Mesenchymal stem cell (in vitro differentiated cells and primary cell): ENCODE results near the gene RAD51B.

Experiments used
- DNase-seq: peaks from one replicate; pipeline ENCODE4 v3.0.0-alpha.2; 2013
- H2AFZ ChIP-seq: one replicate; pipeline ENCODE4 v1.6.1; 2013; ENCODE audit warnings: low read depth, mild to moderate bottlenecking, control low read depth, inconsistent platforms, low read length, moderate library complexity
- H2AK5ac ChIP-seq: 2 replicates; pipeline ENCODE4 v1.6.1; 2013; ENCODE audit warnings: low read length, moderate library complexity, mild to moderate bottlenecking, inconsistent platforms; ENCODE audit not compliant: severe bottlenecking
- H2BK120ac ChIP-seq: one replicate; pipeline ENCODE4 v1.6.1; 2013; ENCODE audit warnings: low read depth, mild to moderate bottlenecking, inconsistent platforms, low read length, moderate library complexity
- H2BK12ac ChIP-seq, 2 experiments: one replicate each; pipeline ENCODE4 v1.6.1; 2013; ENCODE audit warnings: inconsistent platforms in 2 of 2, low read length in 2 of 2, mild to moderate bottlenecking in 2 of 2, moderate library complexity in 2 of 2, control low read depth in 1 of 2
- H2BK15ac ChIP-seq: one replicate; pipeline ENCODE4 v1.6.1; 2013; ENCODE audit warnings: mild to moderate bottlenecking, low read depth, inconsistent platforms; ENCODE audit not compliant: poor library complexity, severe bottlenecking
- H2BK5ac ChIP-seq: 2 replicates; pipeline ENCODE4 v1.6.1; 2013; ENCODE audit warnings: low read depth, mild to moderate bottlenecking, low read length, control low read depth, inconsistent platforms; ENCODE audit not compliant: poor library complexity, severe bottlenecking
- H3K14ac ChIP-seq, 2 experiments: one replicate each; pipeline ENCODE4 v1.6.1; 2013; ENCODE audit warnings: inconsistent platforms in 2 of 2, low read length in 2 of 2, control low read depth in 1 of 2, mild to moderate bottlenecking in 1 of 2, moderate library complexity in 1 of 2
- H3K18ac ChIP-seq, 2 experiments: one replicate each; pipeline ENCODE4 v1.6.1; 2013; ENCODE audit warnings: inconsistent platforms in 2 of 2, low read length in 2 of 2, control low read depth in 1 of 2, low read depth in 1 of 2, mild to moderate bottlenecking in 1 of 2
- H3K23ac ChIP-seq, 2 experiments: one replicate each; pipeline ENCODE4 v1.6.1; 2013; ENCODE audit warnings: inconsistent platforms in 2 of 2, low read length in 2 of 2, mild to moderate bottlenecking in 2 of 2, moderate library complexity in 2 of 2, control low read depth in 1 of 2
- H3K27ac ChIP-seq: 2 replicates; pipeline ENCODE4 v1.5.1; 2013; ENCODE audit warnings: mild to moderate bottlenecking, moderate library complexity, low read length, control low read depth, inconsistent platforms; ENCODE audit not compliant: poor library complexity, severe bottlenecking
- H3K27me3 ChIP-seq, 2 experiments: 2 replicates each; pipeline versions ENCODE4 v1.6.1 to v1.7.0; 2013; ENCODE audit warnings: low read length in 2 of 2, mild to moderate bottlenecking in 2 of 2, moderate library complexity in 2 of 2, control low read depth in 1 of 2, inconsistent platforms in 1 of 2; ENCODE audit not compliant: control insufficient read depth in 1 of 2, insufficient read depth in 1 of 2
- H3K36me3 ChIP-seq, 2 experiments: 2 replicates each; pipeline versions ENCODE4 v1.6.1 to v1.7.0; 2013; ENCODE audit warnings: low read length in 2 of 2, control low read depth in 1 of 2, inconsistent platforms in 1 of 2, low read depth in 1 of 2, mild to moderate bottlenecking in 1 of 2; ENCODE audit not compliant: insufficient read depth in 2 of 2, control insufficient read depth in 1 of 2
- H3K4ac ChIP-seq, 2 experiments: one replicate each; pipeline ENCODE4 v1.6.1; 2013; ENCODE audit warnings: inconsistent platforms in 2 of 2, low read length in 2 of 2, mild to moderate bottlenecking in 2 of 2, moderate library complexity in 2 of 2, control low read depth in 1 of 2, low read depth in 1 of 2
- H3K4me1 ChIP-seq: 2 replicates; pipeline ENCODE4 v1.6.1; 2013; ENCODE audit warnings: low read depth, low read length, control low read depth; ENCODE audit not compliant: control insufficient read depth, insufficient read depth
- H3K4me2 ChIP-seq: 2 replicates; pipeline ENCODE4 v1.6.1; 2013; ENCODE audit warnings: low read length, mild to moderate bottlenecking, inconsistent platforms; ENCODE audit not compliant: poor library complexity, severe bottlenecking
- H3K4me3 ChIP-seq, 2 experiments: 2 replicates each; pipeline versions ENCODE4 v1.5.1 to v1.7.0; 2013; ENCODE audit warnings: low read length in 2 of 2, mild to moderate bottlenecking in 2 of 2, control low read depth in 1 of 2, low read depth in 1 of 2; ENCODE audit not compliant: insufficient read depth in 1 of 2
- H3K79me1 ChIP-seq: replicated peaks from 2 replicates; pipeline ENCODE4 v1.6.1; 2013; ENCODE audit warnings: mild to moderate bottlenecking, control low read depth, low read length, inconsistent platforms; ENCODE audit not compliant: poor library complexity, severe bottlenecking
- H3K9ac ChIP-seq: 2 replicates; pipeline ENCODE4 v1.7.0; 2013; ENCODE audit warnings: mild to moderate bottlenecking, low read length, moderate library complexity
- H3K9me3 ChIP-seq: 2 replicates; pipeline ENCODE4 v1.7.0; 2013; ENCODE audit warnings: mild to moderate bottlenecking, low read length; ENCODE audit not compliant: control insufficient read depth
- H4K8ac ChIP-seq: one replicate; pipeline ENCODE4 v1.6.1; 2013; ENCODE audit warnings: inconsistent platforms, mild to moderate bottlenecking, low read length, moderate library complexity
- H4K91ac ChIP-seq: one replicate; pipeline ENCODE4 v1.6.1; 2013; ENCODE audit warnings: mild to moderate bottlenecking, low read length, inconsistent platforms
- WGBS: methylation state at CpG from one replicate; pipeline ENCODE4 v1.1.7; 2013; ENCODE audit warnings: mixed read lengths; 5-methylcytosine and 5-hydroxymethylcytosine counted together

RAD51B gene

GRCh38 chr14:68172627-68173026 is 353.0 kb downstream of the RAD51B start:
- Histone ChIP-seq H3K4me3 (no peak overlapping the region), H3K9me3 (no peaks in the 10 kb centered on the region), H3K4me1 (peaks cover 3% of the 10 kb centered on the region), H3K4ac (no peak overlapping the region), H3K9ac (no peak overlapping the region), H3K27ac (peak overlapping the region; percentile 95), H3K36me3 (no peaks in the 10 kb centered on the region), H4K8ac (no peak overlapping the region), H3K4me2 (no peak overlapping the region), H2BK15ac (no peak overlapping the region), H3K27me3 (no peaks in the 10 kb centered on the region), H2BK12ac (no peak overlapping the region), H3K14ac (no peak overlapping the region), H3K18ac (no peak overlapping the region), H3K79me1 (no peaks in the 10 kb centered on the region), H4K91ac (no peak overlapping the region), H2BK5ac (no peak overlapping the region), H3K23ac (no peak overlapping the region), H2AFZ (no peak overlapping the region), H2AK5ac (no peak overlapping the region), H2BK120ac (no peak overlapping the region)
- no peak for DNase-seq
- WGBS, result no CpG with 5 or more reads among the region's 1 CpG

DNA sequence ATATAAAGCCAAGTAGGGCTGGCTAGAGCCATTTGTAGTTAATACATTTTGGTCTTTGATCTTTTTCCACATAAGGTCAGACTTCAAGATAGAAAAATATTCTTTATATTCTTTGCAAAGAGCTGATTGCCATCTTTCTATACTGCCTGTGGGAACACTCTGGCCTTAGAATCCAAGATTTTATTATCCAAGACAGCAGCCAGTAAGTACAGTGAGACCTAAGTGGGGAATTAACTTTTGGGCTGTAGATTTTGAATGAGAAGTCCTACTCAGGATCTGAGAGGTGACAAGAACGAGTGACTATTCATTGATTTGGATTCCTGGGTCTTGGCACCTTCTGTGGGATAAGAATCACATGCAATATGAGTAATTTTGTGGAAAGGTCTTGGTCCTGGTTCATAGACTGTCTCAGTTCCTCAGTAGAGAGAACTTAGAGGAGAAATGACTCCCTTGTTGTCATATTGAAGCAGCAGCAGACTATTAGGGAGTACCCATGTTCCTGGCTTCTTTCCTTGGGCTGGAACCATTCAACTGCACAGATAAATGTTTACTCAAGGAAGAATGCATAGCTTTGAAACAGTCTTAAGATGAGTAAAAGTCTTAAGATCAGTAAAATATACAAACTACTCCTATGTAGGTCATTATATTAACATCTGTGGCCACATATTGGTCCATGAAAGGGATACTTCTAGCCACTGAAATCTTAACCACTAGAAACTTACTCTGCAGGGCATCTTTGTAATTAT is 353.8 kb downstream of the RAD51B start:
- no peak overlapping the region for H3K23ac ChIP-seq
- no peak overlapping the region for H2BK120ac ChIP-seq
- no peak overlapping the region for H2BK15ac ChIP-seq
- H3K27ac ChIP-seq, result peak overlapping the region; percentile 95
- H3K4me3 ChIP-seq, result no peak overlapping the region
- peaks cover 3% of the 10 kb centered on the region for H3K4me1 ChIP-seq
- H2BK12ac ChIP-seq, result peak overlapping the region in 1 of 2 experiments; percentile 86
- H2AFZ ChIP-seq, result no peak overlapping the region
- H4K91ac ChIP-seq, result no peak overlapping the region
- WGBS, result 91% methylated on average over 1 of the region's 1 CpG
- H2AK5ac ChIP-seq, result peak overlapping the region; percentile 68
- H3K4me2 ChIP-seq, result no peak overlapping the region
- H3K4ac ChIP-seq, result no peak overlapping the region
- H3K27me3 ChIP-seq, result no peaks in the 10 kb centered on the region
- peak overlapping the region in 1 of 2 experiments; percentile 9 for H3K18ac ChIP-seq
- peak; percentile 60 for DNase-seq
- H3K36me3 ChIP-seq, result no peaks in the 10 kb centered on the region
- H3K79me1 ChIP-seq, result no peaks in the 10 kb centered on the region
- H3K9me3 ChIP-seq, result no peaks in the 10 kb centered on the region
- peak overlapping the region; percentile 24 for H2BK5ac ChIP-seq
- H3K14ac ChIP-seq, result no peak overlapping the region
- no peak overlapping the region for H4K8ac ChIP-seq
- no peak overlapping the region for H3K9ac ChIP-seq

DNA sequence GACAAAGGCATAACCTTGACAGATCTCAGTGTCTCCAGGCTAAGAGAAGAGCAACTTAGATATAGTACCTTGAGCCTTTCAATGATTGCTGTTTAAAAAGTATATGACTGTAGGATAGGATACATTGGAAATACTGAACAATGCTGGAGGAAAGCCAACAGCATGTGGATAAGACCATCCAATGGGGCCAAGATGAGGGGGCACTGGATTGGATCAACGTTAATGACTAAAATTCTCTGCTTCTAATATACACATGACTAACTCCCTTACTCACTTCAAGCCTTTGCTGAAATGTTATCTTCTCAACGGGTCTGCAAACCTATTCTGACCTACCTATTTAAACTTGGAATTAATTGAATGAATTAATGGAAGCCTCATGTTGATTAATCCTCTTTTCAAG is 354.9 kb downstream of the RAD51B start:
- Histone ChIP-seq H2BK5ac (no peak overlapping the region), H3K36me3 (no peaks in the 10 kb centered on the region), H3K23ac (no peak overlapping the region), H3K27me3 (no peaks in the 10 kb centered on the region), H3K18ac (no peak overlapping the region), H3K27ac (peak overlapping the region; percentile 95), H3K4me3 (no peak overlapping the region), H4K8ac (no peak overlapping the region), H2BK15ac (no peak overlapping the region), H3K79me1 (no peaks in the 10 kb centered on the region), H2AK5ac (no peak overlapping the region), H3K4me1 (peaks cover 3% of the 10 kb centered on the region), H3K9ac (no peak overlapping the region), H4K91ac (no peak overlapping the region), H3K9me3 (no peaks in the 10 kb centered on the region), H3K4ac (no peak overlapping the region), H3K4me2 (no peak overlapping the region), H2BK12ac (no peak overlapping the region), H2AFZ (no peak overlapping the region), H2BK120ac (no peak overlapping the region), H3K14ac (no peak overlapping the region)
- no peak for DNase-seq
- 62% methylated on average over 1 of the region's 2 CpGs for WGBS

- Histone ChIP-seq H3K9ac (no peak overlapping the region), H3K79me1 (no peaks in the 10 kb centered on the region), H3K4me2 (no peak overlapping the region), H2AK5ac (no peak overlapping the region), H3K27me3 (no peaks in the 10 kb centered on the region), H3K9me3 (no peaks in the 10 kb centered on the region), H3K4me3 (no peak overlapping the region), H2BK5ac (no peak overlapping the region), H3K27ac (no peak overlapping the region), H2BK15ac (no peak overlapping the region), H2BK12ac (no peak overlapping the region), H4K91ac (no peak overlapping the region), H4K8ac (no peak overlapping the region), H2AFZ (no peak overlapping the region), H3K23ac (no peak overlapping the region), H3K18ac (no peak overlapping the region), H3K14ac (no peak overlapping the region), H3K4ac (no peak overlapping the region), H3K36me3 (no peaks in the 10 kb centered on the region), H3K4me1 (peaks cover 1% of the 10 kb centered on the region), H2BK120ac (no peak overlapping the region)
- no CpG with 5 or more reads among the region's 1 CpG for WGBS
- DNase-seq, result no peak
These were observed 357.1 kb downstream of the RAD51B start for GRCh38 chr14:68176687-68177086.
